HepG2 (cell line): ENCODE results near the gene SEMA3B. TPM values are rescaled to one million over a fixed set of nuclear protein-coding genes. Genes with fewer than 3 reads are reported as not detected.

Source experiments
- ATF1 ChIP-seq: IDR thresholded peaks from 2 replicates; pipeline ENCODE4 v1.6.1; 2016; ENCODE audit warnings: mild to moderate bottlenecking, control low read depth
- CCDC6 ChIP-seq: sonication (generic); formaldehyde crosslinking; IDR thresholded peaks from 2 replicates; pipeline ENCODE4 v1.8.1; 2022; ENCODE audit warnings: mild to moderate bottlenecking, missing genetic modification reagents, moderate library complexity
- CENPBD1 ChIP-seq: sonication (generic); formaldehyde crosslinking; IDR thresholded peaks from 2 replicates; pipeline ENCODE4 v1.8.0; 2022; ENCODE audit warnings: missing genetic modification reagents, low read depth, mild to moderate bottlenecking, borderline replicate concordance
- DNMT3B ChIP-seq: conservative IDR thresholded peaks from 2 replicates; pipeline ENCODE4 v1.6.1; 2016; ENCODE audit warnings: missing biosample characterization, control low read depth
- FUBP1 ChIP-seq: sonication (generic); formaldehyde crosslinking; IDR thresholded peaks from 2 replicates; pipeline ENCODE4 v1.5.1; 2020; ENCODE audit warnings: missing genetic modification reagents, mild to moderate bottlenecking, borderline replicate concordance
- HIVEP1 ChIP-seq: sonication (generic); formaldehyde crosslinking; IDR thresholded peaks from 2 replicates; pipeline ENCODE4 v1.4.0; 2020; ENCODE audit warnings: mild to moderate bottlenecking, missing genetic modification reagents
- JUNB ChIP-seq: sonication (generic); formaldehyde crosslinking; IDR thresholded peaks from 2 replicates; pipeline ENCODE4 v1.8.0; 2022; ENCODE audit warnings: missing genetic modification reagents, mild to moderate bottlenecking, borderline replicate concordance
- KAT7 ChIP-seq: IDR thresholded peaks from 2 replicates; pipeline ENCODE4 v1.6.1; 2018; ENCODE audit warnings: borderline replicate concordance, missing compliant biosample characterization
- KDM2A ChIP-seq: sonication (generic); formaldehyde crosslinking; IDR thresholded peaks from 2 replicates; pipeline ENCODE4 v1.4.0; 2020; ENCODE audit warnings: low read depth, missing genetic modification reagents, borderline replicate concordance
- KDM5B ChIP-seq: sonication (generic); formaldehyde crosslinking; IDR thresholded peaks from 2 replicates; pipeline ENCODE4 v1.4.0; 2020; ENCODE audit warnings: missing genetic modification reagents, mild to moderate bottlenecking, borderline replicate concordance
- MEIS1 ChIP-seq: sonication (generic); formaldehyde crosslinking; IDR thresholded peaks from 2 replicates; pipeline ENCODE4 v1.9.0; 2021; ENCODE audit warnings: mild to moderate bottlenecking, missing genetic modification reagents, moderate library complexity, borderline replicate concordance
- NFYC ChIP-seq: IDR thresholded peaks from 2 replicates; pipeline ENCODE4 v1.6.1; 2016; ENCODE audit warnings: missing genetic modification reagents, missing compliant biosample characterization
- SAFB2 ChIP-seq: sonication (generic); formaldehyde crosslinking; IDR thresholded peaks from 2 replicates; pipeline ENCODE4 v1.5.1; 2020; ENCODE audit warnings: missing genetic modification reagents, low read depth, mild to moderate bottlenecking, borderline replicate concordance
- SNAPC5 ChIP-seq: sonication (generic); formaldehyde crosslinking; IDR thresholded peaks from 2 replicates; pipeline ENCODE4 v1.8.1; 2023; ENCODE audit warnings: mild to moderate bottlenecking, missing genetic modification reagents, borderline replicate concordance
- THAP8 ChIP-seq: sonication (generic); formaldehyde crosslinking; IDR thresholded peaks from 2 replicates; pipeline ENCODE4 v1.5.1; 2020; ENCODE audit warnings: missing genetic modification reagents, mild to moderate bottlenecking, borderline replicate concordance
- THYN1 ChIP-seq: sonication (generic); formaldehyde crosslinking; IDR thresholded peaks from 2 replicates; pipeline ENCODE4 v1.8.1; 2023; ENCODE audit warnings: low read depth, mild to moderate bottlenecking, moderate library complexity, missing genetic modification reagents, borderline replicate concordance
- YEATS2 ChIP-seq: sonication (generic); formaldehyde crosslinking; IDR thresholded peaks from 2 replicates; pipeline ENCODE4 v1.4.0; 2020; ENCODE audit warnings: missing genetic modification reagents, borderline replicate concordance
- ZBTB25 ChIP-seq: IDR thresholded peaks from 2 replicates; pipeline ENCODE4 v1.6.1; 2018; ENCODE audit warnings: missing genetic modification reagents
- ZFP37 ChIP-seq: sonication (generic); formaldehyde crosslinking; IDR thresholded peaks from 2 replicates; pipeline ENCODE4 v1.4.0; 2020; ENCODE audit warnings: missing genetic modification reagents, borderline replicate concordance
- ZNF33A ChIP-seq: sonication (generic); formaldehyde crosslinking; IDR thresholded peaks from 2 replicates; pipeline ENCODE4 v1.5.1; 2020; ENCODE audit warnings: missing genetic modification reagents, mild to moderate bottlenecking, moderate library complexity, borderline replicate concordance
- ZNF33B ChIP-seq: sonication (generic); formaldehyde crosslinking; IDR thresholded peaks from 2 replicates; pipeline ENCODE4 v1.5.1; 2020; ENCODE audit warnings: mild to moderate bottlenecking, missing genetic modification reagents
- ZNF34 ChIP-seq: sonication (generic); formaldehyde crosslinking; IDR thresholded peaks from 2 replicates; pipeline ENCODE4 v1.4.0; 2020; ENCODE audit warnings: mild to moderate bottlenecking, missing genetic modification reagents, borderline replicate concordance
- ZNF343 ChIP-seq: sonication (generic); formaldehyde crosslinking; IDR thresholded peaks from 2 replicates; pipeline ENCODE4 v1.4.0; 2020; ENCODE audit warnings: mild to moderate bottlenecking, missing genetic modification reagents
- ZNF713 ChIP-seq: sonication (generic); formaldehyde crosslinking; IDR thresholded peaks from 2 replicates; pipeline ENCODE4 v1.4.0; 2020; ENCODE audit warnings: mild to moderate bottlenecking, missing genetic modification reagents
- polyA plus RNA-seq, 8 experiments: library from polyadenylated mRNA; depleted of rRNA in 3 of 8; stranded (reverse) in 7 of 8; unstranded in 1 of 8; fragments of >200 nt; fragmentation: Illumina TruSeq in 4 of 8; extraction: Trizol in 4 of 8; gene quantifications; 2 replicates each; pipeline versions ENCODE4 v1.2.1 to v1.2.3, GENCODE V29; 2011 to 2016; ENCODE audit warnings: low read depth in 4 of 8, missing spikeins in 1 of 8, mixed read lengths in 1 of 8; ENCODE audit not compliant: insufficient read depth in 1 of 8
- total RNA-seq, 5 experiments: library from RNA; depleted of rRNA; stranded (reverse); fragments of >200 nt; fragmentation: Illumina TruSeq; extraction: Trizol; gene quantifications; 2 replicates each; pipeline ENCODE4 v1.2.3, GENCODE V29; 2016; ENCODE audit warnings: low read depth in 1 of 5

Gene SEMA3B
- total and polyA plus RNA-seq, 2 of the 13 experiments (the other 11 are each of a cell fraction or from before 2014, with no cell fraction given): 93.2 to 158 TPM

- no peak for TF ChIP-seq YEATS2 (CRISPR knock-in tag)
- no peak for TF ChIP-seq FUBP1 (CRISPR knock-in tag)
- TF ChIP-seq SNAPC5 (CRISPR knock-in tag): peak; percentile 40; the same call in 1 of the 2 replicates
- TF ChIP-seq CENPBD1 (CRISPR knock-in tag): peak; percentile 73; the same call in 1 of the 2 replicates
- peak; percentile 88; the same call in 1 of the 2 replicates for TF ChIP-seq ZBTB25 (CRISPR knock-in tag)
- peak; percentile 80 for TF ChIP-seq KDM2A (CRISPR knock-in tag)
- TF ChIP-seq ZNF33B: 0 out of 2 replicates have a peak, but pooled peaks have one; percentile 13
- TF ChIP-seq ZFP37 (CRISPR knock-in tag): peak; percentile 84
- TF ChIP-seq MEIS1 (CRISPR knock-in tag): no peak
- no peak for TF ChIP-seq ZNF343 (CRISPR knock-in tag)
- no peak for TF ChIP-seq ZNF34
- no peak; the same call in 1 of the 2 replicates for TF ChIP-seq DNMT3B (CRISPR knock-in tag)
- no peak; the same call in 1 of the 2 replicates for TF ChIP-seq KAT7 (CRISPR knock-in tag)
- peak; percentile 58; the same call in 1 of the 2 replicates for TF ChIP-seq HIVEP1
- no peak; the same call in 1 of the 2 replicates for TF ChIP-seq KDM5B (CRISPR knock-in tag)
- TF ChIP-seq ZNF33A: no peak
- peak; percentile 85 for TF ChIP-seq CCDC6
- TF ChIP-seq ATF1 (CRISPR knock-in tag): no peak
- TF ChIP-seq ZNF713 (CRISPR knock-in tag): peak; percentile 55; the same call in 1 of the 2 replicates
- peak; percentile 41; the same call in 1 of the 2 replicates for TF ChIP-seq THAP8 (CRISPR knock-in tag)
- peak; percentile 31; the same call in 1 of the 2 replicates for TF ChIP-seq JUNB (CRISPR knock-in tag)
- peak; percentile 55; the same call in 1 of the 2 replicates for TF ChIP-seq SAFB2 (CRISPR knock-in tag)
- TF ChIP-seq NFYC: 0 out of 2 replicates have a peak, but pooled peaks have one; percentile 19
- TF ChIP-seq THYN1: no peak
These were observed 8.7 kb upstream of the SEMA3B start (continued) for GRCh38 chr3:50260027-50260941.
